T-helper 2 cell treated with Interferon-gamma antibody and Interleukin-4, amounts not matched to agents 100 ng/mL and 5 ng/mL, for 36 hours (primary cell): ENCODE data around the gene LRRC10B. TPM values are rescaled to one million over a fixed set of nuclear protein-coding genes. Genes with fewer than 3 reads are reported as not detected.

ENCODE experiments used
- intact Hi-C: fragments of 100-400 bp; cut with micrococcal nuclease; formaldehyde crosslinking; loops from one replicate; pipeline ENCODE4 v1.15.1; 2023
- total RNA-seq: library from RNA; stranded (reverse); gene quantifications from 2 replicates; pipeline ENCODE4 v1.2.3, GENCODE V29; 2022

The LRRC10B gene
- total RNA-seq, 1 donor from 2014 or later = 0.07 TPM

DNA sequence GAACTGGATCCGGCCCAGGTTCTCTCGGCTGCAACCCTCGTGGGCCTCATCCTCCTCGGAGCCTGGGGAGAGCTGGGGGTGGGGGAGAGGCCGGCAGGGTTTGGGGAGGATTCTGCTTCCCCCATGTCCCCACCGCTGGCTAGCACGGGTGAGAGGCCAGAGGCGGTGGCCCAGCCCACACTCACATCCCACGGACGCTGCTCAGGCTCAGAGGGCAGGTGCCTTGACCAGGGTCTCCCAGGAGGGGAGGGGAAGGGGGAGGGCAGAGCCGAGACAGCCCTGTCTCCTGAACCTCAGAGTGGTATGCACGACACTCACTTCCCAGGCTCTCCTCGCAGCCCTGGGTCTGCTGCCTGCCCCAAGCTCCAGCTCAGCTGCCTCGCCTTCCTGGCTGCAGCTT is 19.6 kb downstream of the LRRC10B start:
- intact Hi-C loops = no loop called here

DNA sequence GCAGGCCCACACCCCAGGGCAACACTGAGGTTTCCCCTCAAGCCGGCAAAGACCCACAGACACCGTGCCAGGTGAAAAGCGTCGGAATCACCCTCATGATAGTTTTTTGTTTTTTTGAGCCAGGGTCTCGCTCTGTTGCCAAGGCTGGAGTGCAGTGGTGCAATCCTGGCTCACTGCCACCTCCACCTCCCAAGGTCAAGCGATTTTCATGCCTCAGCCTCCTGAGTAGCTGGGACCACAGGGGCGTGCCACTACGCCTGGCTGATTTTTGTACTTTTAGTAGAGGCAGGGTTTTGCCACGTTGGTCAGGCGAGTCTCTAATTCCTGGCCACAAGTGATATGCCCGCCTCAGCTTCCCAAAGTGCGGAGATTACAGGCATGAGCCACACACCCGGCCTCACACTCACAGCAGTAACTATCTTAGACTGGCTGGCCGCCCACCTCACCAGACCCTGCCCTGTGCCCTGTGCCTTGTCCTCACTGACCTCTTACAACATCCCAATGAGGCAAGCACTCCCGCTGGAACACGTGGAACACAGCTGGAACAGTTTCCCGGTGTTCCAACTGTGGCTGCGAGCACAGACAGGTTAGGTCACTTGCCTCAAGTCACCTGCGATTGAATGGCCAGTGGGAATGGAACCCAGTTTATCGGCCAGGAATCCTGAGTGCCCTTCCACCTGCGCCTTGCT is 21.1 kb downstream of the LRRC10B start:
- intact Hi-C loops = no loop called here

DNA sequence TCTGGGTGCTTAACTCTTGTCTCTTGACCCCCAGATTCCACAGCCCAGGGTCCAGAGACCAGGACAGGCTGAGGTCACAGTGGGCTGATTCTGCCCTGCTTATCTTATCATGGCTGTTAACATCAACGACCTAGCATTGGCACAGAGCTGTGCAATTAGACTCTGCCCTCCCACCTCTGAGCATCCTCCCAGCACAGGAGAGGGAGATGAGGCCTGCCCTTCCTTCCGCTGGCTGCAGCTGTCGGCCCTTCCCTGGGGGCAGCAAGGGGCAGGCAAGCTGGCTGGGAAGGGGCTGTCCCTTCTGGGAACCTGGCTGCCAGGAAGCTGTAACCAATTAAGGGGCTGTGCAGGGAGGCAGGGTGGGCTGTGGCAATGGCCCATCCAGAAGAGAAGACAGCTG is 22.5 kb downstream of the LRRC10B start:
- intact Hi-C loops = no loop called here

DNA sequence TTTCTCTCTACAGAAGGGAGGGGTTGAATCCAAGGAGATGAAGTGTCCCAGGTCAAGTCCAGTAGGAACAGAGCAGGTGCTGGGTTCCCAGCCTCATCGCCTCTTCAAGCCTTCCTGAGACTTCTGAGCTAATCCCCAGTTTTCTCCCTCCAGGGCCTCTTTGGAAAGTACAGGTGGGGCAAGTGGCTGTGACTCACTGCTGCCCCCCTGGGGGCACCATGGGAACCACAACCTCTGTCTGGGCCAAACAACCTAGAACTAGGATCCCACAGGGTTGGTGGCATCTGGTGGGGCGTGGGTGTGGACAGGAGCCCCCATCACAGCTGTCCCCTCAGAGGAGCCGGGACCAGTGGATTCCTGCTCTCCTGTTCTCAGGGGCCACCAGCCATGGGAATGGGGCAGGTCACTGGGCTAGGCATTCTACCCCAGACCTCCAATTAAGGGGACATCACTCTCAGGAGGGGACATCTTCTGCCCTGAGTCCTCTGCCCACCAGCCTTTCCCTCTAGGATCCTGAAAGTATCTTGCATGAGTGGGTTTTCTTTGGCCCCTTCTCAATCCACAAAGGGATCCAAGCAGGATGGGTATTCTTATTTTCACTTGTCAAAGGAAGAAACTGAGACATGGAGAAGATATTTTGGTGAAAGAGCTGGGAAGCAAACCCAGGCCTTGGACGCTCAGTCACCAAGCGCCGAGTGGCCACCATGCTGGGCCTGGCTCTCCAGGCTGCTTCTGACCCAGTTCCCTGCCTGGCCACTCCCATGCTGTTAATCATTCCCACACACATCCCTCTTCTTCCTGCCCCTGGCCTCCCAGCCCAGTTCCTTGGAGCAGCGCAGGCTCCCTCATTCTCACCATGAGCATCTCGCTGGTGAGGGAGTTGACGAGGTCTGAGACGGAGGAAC is 23.8 kb downstream of the LRRC10B start:
- intact Hi-C loops = no loop called here

DNA sequence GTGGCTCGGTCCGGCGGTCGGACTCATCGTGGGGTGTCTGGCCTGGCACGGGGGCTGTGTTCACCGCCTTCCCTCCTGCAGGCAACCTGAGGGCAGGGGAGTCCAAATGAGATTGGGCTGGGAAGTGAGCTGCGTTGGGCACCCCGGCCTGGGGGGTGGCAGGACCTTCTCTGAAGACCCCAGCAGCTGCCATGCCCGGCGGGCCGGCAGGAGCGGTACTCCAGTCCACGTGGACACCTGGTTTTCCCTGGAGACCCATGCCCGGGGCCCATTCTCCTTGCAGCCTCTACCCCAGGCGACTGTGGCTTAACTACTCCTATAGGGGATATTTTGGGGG is 24.5 kb downstream of the LRRC10B start:
- intact Hi-C loops = no loop called here

DNA sequence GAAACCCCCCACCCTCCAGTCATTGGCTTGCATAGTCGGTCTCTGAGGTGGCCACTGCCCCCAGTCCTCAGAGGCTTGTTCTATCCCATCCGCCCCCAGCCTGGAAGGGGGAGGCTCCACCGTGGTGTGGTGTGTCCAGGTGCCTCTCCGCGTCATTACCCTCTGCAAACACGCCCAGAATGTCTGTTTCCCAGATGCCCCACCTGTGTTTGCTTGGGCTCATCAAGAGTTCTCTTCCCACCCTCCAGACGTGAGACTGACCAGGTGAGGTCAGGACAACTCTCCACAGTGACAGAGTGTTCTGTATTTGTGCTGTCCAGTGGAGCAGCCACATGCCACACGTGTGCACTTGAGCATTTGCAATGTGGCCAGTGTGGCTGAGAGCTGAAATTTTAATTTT is 24.9 kb downstream of the LRRC10B start:
- intact Hi-C loops = no loop called here

DNA sequence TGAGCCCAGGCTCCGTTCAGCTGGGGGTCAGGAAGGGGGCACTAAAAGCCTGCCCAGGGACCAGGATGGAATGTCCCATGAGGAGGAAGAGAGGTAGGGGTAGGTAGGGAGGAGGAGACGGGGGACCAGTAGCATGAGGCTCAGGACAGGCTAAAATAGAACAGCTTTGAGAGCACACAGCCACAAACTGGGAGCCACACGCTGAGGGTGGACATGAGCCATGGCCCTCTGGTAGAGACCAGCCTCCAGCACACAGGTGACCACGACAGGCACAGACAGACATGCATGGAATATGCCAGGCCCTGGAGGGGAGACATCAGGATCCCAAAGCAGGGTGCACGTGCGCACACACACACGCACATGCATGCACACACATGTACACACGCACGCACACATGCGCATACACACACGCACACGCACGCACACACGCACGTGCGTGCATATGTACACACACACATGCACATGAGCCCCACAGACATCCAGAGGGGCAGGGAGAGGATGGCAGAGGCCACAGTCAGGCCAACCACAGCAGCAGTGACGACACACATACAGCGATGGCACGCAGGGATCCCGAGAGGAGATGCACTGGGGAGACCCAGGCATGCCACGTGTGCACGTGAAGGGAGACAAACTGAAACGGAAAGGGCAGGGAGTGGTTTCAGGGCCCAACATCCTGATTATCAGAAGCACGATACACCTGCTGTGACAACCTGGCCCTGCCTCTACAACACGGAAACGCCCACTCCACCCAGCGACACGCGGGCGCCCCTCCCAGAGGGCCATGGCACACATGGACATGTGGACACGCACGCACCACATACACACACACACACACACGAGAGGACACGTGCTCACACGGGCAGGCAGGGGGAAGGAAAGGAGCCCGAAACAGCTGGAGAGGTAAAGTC is 25.7 kb downstream of the LRRC10B start:
- intact Hi-C loops = no loop called here

DNA sequence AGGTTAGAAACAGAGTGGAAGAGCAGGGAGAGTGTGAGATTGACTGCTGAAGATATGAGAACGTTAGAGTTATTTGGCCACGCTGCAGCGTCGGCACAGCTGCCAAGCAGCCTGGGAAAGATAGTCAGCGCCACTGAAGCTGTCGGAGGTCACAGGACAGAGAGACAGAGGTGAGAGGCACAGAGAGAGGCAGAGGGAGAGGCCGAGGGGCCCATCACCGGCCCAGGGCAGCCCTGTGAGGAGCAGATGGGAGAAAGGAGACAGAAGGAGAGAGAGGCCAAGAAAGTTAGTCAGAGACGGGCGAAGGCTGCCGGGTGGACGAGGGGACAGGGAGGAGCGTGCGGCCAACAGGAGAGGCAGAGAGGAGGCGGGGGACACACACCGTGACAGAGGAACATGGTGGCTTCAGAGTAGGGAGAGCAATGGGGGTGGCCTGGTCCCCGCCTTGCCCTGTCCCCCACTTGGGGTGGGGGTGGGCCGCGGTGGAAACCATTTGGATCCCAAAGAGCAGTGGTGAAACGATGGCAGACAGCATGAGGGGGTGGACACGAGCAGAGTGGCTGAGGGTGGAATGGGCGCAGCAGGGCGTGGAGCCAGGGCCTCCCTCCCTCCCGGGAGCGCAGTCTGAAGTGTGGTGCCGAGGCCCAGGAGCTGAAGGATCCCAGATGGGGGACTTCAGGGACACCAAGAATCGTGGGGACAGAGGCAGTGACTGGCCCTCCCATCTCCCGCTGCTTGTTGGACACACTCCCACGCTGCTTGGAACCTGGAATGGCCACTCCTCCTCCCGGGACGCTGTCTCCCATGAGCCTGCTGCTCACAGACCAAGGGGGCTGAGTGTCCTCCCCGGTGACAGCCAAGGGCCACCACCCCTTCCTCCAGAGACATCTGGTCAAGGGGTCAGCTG is 26.6 kb downstream of the LRRC10B start:
- intact Hi-C loops = no loop called here

DNA sequence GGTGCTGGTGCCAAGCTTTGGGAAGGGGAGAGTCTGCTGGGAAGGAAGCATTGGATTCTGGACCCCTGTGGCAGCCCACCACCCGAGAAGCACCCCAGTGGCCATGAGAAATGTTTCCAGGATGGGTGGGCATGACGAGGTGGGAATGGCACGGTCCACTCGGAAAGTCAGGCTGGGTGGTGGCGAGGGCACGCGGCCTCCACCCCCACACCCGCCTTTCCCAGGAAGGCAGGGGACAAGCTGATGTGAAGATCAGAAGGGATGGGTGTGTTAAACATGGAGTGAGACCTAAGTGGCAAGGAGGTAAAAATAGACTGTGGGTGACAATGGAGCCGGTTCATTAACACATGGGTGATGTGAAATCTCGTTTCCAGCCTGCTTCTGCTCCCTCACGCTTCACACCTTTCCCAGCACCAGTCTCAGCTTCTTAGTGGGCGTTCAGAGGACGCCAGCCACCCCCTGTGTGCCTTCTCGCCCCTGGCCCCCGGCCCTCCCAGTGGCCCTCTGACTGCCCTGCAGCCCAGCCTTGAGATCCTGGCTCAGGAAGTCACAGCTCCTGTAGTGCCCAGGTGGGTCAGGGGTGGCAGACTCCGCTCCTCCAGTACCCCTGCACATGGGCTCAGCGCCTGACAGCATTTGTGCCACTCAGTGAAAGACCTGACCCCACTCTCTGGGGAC is 27.6 kb downstream of the LRRC10B start:
- intact Hi-C loops = no loop called here

DNA sequence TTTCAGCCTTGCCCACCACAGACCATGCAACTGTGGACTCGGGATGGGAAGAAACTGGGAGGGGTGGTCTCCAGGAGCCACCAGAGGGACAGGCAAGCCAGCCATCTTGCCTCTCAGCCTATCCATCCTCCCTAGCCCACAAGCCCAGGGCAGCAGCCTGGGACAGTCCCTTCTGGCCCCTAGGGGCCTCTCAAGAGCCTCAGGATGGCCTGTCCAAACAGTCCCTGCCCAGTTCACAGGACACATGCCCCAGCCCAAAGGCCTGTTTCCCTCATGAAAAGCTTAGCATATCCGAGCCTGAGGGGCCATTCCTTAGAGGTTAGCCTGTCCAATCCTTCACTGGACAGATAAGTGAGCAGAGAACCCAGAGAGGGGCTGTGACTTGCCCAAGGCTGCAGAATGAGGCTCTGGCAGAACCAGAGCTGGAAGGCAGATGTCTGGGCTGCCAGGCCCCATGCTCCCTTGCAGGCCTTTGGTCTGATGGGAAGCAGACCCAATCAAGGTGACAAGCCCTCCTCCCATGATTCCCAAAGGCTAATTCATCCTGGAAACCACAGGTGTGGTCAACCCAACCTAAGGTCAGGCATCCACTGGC is 28.2 kb downstream of the LRRC10B start:
- intact Hi-C loops = no loop called here

DNA sequence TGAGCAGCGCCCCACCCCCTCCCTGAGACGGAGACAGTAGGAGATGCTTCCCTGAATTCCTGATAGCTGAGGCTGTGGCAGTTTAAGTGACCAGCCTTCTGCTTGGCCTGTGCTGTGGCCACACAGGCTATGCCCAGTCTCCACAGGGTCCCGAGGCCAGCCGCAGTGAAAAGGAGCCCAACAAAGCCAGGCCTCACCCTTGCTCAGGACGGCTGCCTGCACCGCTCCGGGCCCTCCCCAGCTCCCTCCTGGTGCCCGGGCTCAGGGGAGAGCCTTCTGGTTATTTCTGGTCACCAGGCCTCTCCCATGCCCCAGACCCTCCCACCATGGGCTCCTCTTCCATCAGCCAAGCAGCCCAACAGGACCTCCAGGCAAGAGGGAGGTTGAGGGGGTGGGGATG is 28.8 kb downstream of the LRRC10B start:
- intact Hi-C loops = no loop called here

DNA sequence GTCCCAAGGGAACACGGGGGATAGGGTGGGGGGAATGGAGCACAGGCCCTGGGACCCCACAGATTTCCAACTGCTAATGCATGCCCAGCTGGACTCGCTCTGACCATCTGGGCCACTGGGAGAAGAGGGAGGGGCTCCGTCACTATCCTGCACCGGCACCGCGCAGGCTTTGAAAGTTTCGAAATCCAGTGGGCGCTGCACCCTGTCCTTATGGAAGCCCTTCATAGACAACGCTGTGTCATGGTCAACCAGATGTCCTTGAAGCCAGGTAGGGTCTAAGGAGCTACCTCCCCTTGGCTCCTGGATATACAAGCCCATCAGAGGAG is 30.1 kb downstream of the LRRC10B start:
- intact Hi-C loops = no loop called here

DNA sequence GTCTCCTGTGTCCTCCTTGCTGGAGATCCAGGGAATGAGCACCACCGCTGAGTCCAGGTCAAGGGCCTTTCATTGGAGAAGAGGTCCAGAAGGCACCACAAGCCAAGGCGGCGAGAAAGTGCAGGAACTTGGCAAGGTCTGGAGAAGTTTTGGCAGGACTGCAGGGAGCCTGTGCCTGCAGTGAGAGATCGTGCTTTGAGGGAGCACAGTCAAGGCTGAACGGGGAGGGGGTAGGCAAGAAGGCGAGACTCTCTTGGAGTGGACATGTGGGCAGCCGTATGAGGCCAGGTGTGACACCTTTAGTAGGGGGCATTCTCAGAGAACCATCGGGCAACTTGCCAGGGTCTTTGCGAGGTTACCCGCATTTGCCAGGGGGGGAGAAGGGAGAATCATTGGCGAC is 30.5 kb downstream of the LRRC10B start:
- intact Hi-C loops = no loop called here

DNA sequence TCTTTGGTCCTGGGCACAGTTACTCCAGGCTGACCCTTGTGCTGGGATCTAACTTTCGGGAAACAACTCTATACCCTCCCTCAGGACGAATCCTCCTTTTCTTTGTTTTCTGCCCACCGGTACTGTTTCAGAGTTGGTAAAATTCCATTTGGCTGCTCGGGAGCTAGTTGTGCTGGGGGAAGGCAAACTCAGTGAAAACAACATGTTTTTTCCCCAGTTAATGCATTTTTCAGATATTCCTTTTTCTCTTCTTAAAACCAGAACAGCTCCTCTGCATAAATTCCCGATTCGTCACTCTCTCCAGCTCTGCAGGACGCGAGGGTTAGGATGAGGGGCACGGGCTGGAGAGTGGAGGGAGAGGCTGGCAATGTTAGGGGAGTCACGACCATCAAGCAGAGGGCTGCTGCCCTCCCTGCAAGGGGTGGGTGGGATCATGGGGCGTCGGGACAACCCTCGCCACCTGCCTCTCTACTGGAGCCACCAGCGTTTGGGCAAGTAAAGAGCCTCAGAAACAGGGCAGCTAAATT is 31.3 kb downstream of the LRRC10B start:
- intact Hi-C loops = no loop called here

DNA sequence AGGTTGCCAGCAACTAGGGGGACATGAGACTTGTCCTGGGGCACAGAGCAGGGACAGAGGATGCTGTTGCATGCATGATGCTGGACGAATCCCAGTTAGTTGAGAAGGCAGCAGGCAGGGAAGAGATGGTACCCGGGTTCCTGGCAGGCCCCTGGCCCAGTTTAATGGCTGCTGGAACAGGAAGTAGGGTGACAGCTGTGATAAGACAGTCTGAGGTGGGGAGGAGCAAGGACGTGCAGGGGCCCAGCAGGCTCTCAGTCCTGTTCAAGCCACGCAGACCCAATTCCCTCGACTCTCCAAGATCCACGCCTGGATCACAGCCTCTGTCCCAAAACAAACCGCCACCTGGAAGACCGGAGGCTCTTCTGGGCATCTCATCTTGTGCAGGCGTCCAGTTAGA is 32.0 kb downstream of the LRRC10B start:
- intact Hi-C loops = no loop called here

DNA sequence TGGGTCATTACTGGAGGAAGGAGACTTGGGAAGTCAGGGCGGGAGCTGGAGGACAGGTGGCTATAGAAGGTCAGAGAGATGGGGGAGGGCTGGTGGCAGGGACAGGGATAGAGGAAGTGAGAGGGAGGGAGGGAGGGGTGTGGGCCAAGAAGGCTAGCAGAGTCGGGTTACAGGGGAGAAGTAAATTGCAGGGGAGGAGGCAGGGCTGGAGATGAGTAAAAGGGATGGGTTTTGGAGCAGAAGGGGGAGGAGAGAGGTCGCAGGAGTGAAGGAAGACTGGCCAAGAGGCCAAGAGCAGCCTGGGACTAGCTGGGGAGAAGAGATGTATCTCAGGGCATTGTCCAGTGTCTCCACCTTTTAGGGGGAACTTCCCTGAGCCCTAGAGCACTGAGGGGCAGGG is 33.0 kb downstream of the LRRC10B start:
- intact Hi-C loops = no loop called here

DNA sequence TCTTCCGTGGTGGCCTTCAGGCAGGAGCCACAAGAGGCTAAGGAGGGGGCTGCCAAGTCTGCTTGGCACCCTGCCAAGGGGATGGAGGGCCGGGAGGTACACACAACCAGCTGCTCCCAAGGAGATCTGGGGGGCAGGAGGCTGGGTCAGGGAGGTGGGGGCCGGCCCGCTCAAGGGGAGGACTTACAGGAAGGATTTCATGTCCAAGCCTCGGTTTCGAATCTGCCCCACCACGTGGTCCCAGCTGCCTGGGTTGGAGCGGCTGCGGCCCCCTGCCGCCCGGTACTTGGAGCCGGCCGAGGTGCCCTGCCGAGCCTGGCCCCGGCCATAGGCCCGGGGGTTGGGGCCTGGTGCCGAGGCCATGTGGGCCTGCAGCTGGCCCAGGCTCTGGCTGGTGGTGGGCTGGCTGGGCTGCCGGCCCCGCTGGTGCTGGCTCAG is 33.5 kb downstream of the LRRC10B start:
- intact Hi-C loops = no loop called here

DNA sequence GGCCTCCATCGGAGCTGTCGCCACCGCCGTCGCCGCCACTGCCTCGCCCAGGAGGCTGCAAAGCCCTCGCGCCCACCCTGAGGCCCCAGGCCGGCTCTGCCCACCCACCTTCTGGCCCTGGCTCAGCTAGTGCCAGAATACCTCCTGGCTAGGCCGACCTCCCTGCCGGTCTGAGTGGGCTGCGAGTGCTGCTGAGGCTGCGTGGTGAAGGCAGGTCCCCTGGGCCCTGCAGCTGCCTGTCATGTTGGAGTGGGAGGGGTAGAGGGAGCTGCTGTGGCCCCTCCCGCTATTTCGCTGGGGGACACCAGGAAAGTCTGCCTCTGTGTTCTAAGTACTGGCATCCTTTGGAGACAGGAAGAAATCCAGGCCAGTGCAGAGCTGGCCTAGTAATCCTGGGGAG is 34.2 kb downstream of the LRRC10B start:
- intact Hi-C loops = no loop called here

DNA sequence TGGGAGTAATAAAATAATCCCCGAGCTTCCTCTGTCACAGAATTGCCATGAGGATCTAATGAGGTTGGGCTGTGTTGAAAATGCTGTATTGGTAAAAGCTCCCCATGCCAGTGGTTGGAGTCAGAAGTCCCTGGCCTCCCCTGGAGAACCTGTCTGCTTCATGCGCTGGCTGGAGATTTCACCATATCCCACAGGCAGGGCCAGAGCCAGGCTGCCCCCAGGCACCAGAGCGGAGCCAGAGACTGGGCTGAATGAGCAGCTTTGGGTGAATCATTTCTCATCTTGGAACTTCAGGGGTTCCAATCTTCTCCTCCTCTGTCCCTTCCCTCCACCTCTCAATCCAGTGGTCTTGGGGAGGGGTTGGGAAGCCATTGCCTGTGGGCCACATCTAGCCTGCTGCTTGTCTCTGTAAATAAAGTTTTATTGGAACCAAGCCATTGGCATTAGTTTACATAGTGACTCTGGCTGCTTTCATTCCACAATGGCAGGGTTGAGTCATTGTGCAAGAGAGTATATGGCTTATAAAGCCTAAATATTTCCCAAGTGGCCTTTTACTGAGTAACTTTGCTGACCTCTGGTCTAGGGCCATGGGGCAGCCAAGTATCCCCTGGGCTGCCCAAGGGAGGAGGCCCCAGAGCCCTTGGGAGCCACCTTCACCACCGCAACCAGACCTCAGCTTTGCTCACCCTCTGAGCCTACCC is 35.2 kb downstream of the LRRC10B start:
- intact Hi-C loops = no loop called here
